ENCODE data around the gene HOXC10.

HOXC10 gene

DNA sequence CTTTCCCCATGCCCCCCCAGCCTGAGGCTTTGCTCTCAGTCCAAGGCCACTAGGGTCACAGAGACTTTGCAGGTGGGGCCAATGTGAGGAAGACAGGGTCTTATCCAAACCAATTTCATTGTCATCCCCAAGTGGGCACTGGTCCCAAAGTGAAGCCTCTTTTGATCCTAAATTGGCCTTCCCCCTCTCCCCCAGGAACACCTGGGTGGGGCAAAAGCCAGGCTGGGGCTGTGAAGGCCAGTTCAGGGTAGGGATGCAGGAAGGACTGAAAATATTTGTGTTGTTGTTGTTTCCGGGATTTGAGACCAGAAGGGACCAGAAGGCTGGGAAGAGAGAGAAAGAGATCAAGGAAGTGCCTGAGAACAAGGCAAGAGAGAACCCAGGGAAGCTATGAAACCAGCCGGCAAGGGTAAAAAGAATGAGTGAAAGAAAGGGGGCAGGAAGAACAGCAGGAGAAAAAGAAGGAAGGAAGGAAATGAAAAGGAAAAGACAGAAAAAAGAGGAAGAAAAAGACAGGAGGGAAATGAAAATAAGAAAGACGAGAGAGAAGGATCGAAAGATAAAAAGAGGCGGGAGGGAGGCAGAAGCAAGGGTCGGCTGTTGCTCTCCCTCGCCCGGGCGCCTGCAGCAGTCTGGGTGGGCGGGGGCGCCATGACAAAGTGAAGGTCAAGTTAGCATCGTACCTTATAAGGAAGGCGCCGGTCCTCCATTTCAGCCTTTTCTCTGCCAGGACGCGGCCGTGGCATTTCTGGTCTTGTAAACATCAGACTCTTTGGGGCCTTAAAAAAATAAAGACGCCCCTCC, 19.5 kb upstream of the HOXC10 start:
- DNase-seq (ENCODE audit: low read depth) = no peak

DNA sequence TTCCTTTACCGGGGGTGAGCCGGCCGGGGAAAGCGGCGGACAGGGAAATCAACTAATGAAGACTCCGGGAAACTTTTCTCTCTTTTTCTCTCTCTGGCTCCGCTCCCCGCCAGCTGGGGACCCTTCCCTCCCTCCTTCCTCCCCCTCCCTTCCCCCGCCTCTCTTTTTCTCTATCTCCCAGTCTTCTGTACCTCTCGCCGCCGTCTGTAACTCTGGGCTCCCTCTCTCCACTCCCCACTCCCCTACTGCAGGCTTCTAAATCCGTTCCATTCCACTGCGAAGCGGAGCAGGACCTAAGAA, 18.9 kb upstream of the HOXC10 start:
- no peak for DNase-seq (ENCODE audit: low read depth)

DNA sequence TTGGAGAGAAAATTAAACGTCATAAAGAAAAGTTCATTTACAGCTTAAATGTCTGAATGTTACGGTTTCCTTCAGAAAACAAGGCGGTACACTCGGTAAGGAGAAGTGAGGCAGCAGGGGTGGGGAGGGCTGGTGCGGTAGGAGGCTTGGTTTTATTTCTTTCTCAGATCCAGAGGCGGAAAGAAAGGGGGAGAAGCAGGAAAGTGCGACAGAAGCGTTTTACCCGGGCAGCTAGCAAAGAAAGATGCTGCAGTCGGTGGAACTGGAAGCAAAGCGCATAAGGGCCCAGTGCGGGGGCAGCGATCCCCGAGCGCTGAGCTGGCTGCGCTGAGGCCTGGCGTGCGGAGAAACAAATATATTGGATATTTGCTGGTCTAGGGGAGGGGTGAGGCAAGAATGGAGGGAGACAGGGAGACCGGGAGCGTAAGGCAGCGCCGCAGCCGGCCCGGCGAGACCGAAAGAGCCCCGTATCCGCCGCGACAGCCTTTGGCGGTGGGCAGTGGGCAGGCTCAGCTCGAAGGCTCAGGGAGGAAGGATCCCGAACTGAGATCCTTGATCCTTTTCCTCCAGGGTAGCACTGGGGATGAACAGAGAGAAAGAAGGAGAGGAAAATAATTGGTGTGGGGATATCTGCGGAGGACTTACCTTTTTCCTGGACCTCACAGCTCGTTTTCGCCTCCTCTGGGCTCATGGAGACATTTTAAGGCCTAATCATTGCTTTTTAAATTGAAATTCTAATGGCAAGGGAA, 18.4 kb upstream of the HOXC10 start:
- DNase-seq (ENCODE audit: low read depth) = no peak

DNA sequence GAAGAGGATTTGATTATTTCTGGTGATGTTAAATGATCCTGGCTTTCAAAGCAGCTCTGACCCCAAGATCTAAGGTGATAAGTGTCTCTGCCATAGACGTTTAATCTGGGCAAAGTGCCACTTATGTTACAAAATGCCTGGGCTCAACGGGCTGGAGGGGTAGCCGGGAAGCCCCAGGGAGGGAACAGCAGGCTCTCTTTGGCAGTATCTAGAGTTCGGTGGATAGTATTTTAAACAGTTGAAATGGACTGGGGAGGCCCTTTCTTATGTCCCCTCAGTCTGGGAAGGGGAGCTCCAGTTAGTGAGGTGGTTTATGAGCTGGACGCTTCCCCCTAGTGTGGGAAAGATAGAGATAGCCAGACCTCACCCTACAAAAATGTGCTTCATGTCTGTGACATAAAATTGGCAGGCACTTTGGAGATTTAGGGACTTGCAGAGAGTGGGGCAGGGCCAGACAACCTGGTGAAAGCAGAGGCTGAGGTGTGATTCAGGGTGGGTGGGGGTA, 17.5 kb upstream of the HOXC10 start:
- DNase-seq (ENCODE audit: low read depth) = no peak

DNA sequence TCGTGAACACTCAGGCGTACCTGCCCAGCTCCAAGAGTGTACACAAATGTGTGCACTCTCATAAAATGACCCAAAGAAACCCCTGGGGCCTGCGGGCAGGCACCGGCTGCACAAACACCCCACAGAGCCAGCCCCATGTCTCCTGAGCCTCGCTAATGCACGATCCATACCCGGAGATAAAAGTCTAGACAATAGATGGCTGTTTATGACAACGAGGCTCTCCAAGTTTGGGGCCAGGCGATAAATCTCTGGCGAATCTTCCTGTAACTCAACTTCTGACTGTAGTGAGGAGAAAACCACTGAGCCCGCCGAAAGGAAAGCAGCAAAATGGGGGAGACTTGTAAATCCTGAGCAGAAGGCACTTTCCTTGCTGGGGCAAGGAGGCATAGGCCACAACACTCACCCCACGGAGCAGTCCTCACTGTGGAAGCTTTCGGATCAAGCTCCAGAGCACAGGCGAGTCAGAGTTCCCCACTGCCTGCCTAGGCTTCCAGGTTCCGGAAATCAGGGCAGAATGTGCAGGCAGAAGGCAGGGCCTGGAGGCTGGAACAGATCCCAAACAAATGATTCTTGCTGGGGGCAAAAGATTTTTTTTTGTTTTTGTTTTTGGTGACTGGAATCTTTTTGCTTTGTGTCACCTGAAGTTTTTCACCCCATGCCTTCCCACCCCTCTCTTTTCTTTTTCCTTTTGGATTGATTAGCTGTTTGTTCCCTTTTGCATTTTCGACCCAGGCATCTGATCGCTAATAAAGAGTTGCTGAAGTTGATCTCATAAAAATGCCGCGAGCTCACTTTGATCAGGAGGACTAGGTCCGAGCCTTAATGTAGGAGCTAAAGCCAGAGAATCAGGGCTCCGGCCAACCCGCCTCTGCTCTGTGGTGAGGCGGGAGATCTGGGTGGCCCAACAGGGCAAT, 16.5 kb upstream of the HOXC10 start:
- no peak for DNase-seq (ENCODE audit: low read depth)

DNA sequence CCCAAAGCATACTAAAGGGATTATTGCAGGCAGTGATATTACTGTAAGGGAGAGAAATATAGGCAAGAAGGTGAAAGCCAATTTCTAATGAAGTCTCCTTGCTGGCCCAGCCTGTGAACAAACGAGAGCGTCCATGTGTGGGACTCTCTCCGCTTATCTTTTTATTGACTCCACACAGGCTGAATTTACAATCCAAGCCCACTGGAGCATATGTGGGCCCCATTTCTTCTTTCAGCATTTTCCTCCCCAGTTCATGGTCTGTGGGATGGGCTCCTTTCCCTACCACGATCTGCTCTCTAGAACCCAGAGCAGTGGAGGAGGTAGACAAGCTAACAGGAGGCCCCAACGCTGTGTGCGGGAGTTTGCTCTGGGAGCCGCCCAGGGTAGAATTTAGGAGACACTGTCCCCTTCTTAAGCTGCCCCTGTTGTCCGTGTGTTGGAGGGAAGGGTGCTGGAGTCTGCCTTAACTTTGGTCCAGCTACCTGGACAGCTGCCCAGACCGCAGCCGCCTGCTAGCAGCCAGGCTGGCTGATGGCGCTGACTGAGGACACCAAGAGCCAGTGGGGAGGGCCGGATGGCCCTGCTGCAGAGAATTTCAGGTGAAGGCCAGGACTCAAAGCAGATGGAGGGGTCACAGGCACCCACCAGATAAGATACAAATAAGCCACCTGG, 15.2 kb upstream of the HOXC10 start:
- DNase-seq (ENCODE audit: low read depth) = no peak

DNA sequence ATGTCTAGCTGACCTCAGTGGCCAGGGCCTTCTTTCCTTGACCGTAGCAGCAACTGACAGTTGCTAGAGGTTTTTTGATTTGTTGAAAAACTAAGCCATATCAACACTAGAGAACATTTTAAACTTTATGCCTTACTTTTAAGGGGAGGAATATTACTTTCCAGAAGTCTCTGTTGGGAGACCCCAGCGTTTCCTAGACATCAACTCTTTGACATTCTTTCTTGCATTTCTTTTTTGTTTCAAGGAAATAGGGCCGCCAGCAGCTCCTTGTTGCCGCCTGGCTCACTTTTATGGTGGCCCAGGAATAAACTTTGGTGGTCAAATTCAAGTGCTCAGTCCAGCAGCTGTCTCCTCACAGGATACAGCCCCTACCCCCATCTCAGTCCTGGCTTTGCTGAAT, 14.5 kb upstream of the HOXC10 start:
- DNase-seq (ENCODE audit: low read depth) = no peak

DNA sequence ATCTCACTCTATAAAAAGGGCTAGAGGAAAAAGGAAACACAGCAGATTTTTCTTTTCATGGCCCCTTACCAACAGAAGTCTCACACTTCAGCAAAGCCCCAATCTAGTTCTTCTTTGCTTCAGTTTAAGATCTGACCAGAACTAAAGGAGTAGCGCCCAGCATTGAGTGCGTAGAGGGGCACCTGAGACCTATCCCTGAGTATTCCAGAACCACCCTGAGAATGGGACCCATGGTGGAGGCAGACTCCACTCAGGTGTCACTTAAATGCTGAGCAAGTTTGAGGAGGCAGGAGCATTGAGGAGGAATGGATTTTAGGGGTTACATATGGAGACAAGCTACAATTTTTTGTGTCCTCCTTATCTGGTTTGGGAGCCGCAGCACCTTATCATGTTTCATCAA, 13.8 kb upstream of the HOXC10 start:
- DNase-seq (ENCODE audit: low read depth) = no peak

DNA sequence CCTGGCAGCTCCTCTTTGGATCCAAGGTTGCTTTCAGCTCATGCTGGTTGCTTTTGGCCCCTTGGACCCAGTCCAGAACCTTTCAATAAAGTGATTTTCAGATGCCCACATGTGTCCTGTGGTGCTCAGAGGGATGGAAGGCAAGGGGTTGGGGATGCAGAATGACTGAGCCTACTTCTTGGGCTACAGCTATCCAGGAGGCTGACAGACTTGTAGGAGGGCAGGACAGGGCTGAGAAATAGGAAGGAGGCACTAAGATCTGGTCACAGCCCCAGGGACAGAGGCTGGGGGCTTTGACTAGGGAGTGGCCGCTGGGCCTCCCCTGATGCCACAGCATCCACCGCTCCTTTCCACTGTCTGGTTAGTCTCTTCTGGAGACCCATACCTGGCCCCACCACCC, 13.3 kb upstream of the HOXC10 start:
- no peak for DNase-seq (ENCODE audit: low read depth)

DNA sequence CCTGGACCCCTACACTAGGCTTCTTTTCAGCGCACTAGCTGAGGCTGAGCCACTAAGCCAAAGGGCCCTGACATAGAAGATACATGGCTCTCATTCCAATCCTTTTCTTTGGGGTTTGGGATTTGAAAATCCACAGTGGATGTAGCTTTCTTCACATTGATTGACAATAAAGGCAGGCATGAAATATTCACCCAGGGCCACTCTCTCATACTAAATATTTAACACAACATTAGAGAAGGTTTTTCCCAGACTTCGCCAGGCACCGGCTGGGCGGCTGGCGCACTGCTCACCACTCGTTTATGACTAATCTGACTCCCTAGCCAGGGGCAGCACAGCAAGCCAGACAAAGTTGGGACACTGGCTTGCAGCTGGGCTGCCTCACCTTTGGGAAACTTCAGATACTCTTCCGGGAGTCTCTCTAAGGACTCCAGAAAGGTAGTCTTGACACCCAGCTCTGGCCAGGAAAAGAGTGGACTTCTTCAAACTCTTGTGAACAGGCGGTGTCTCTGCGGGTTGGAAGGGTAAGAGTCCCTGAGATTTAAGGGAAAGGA, 12.7 kb upstream of the HOXC10 start:
- DNase-seq (ENCODE audit: low read depth) = no peak

DNA sequence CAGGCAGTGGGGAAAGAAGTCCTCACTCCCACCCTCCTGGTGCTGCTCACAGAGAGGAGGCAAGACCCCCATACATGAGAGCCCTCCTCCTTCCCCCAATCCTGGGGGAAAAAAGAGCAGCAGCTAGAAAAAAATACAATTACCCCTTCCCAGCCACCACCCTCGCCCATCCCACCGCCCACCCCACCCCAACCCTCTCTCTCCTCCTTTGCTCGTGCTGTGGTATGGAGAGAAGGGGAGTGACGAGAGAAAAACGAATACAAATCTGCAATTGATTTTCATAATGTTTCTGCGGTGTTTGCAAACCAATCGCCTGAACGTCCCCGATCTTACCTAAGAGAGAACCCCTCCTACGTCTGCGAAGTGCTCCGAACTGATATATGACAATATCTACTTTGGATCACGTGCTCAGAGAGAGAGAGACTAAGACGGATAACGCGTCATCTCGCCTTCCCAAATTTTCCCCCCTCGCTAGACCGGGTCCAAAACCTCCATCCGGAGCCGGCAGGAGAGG, 12.2 kb upstream of the HOXC10 start, which contains the start of gene HOXC11:
HOXC11 (plus strand) TSS at position 405 of the 514 bp plus-strand sequence. CDS start 116 bp downstream, outside the sequence.
- no peak for DNase-seq (ENCODE audit: low read depth)

DNA sequence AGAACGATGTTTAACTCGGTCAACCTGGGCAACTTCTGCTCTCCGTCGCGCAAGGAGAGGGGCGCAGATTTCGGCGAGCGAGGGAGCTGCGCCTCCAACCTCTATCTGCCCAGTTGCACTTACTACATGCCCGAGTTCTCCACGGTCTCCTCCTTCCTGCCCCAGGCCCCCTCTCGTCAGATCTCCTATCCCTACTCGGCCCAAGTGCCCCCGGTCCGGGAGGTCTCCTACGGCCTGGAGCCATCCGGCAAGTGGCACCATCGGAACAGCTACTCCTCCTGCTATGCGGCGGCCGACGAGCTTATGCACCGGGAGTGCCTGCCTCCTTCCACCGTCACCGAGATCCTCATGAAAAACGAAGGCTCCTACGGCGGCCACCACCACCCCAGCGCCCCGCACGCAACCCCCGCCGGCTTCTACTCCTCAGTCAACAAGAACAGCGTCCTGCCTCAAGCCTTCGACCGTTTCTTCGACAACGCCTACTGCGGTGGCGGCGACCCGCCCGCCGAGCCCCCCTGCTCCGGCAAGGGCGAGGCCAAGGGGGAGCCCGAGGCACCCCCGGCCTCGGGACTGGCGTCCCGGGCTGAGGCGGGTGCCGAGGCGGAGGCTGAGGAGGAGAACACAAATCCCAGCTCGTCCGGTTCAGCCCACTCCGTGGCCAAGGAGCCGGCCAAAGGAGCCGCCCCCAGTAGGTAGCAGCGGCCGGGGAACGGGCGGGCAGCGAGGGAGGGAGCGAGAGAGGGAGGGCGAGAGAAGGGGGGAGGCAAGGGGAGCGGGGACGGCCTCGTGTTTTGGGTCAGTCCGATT, 11.5 kb upstream of the HOXC10 start:
- no peak for DNase-seq (ENCODE audit: low read depth)

DNA sequence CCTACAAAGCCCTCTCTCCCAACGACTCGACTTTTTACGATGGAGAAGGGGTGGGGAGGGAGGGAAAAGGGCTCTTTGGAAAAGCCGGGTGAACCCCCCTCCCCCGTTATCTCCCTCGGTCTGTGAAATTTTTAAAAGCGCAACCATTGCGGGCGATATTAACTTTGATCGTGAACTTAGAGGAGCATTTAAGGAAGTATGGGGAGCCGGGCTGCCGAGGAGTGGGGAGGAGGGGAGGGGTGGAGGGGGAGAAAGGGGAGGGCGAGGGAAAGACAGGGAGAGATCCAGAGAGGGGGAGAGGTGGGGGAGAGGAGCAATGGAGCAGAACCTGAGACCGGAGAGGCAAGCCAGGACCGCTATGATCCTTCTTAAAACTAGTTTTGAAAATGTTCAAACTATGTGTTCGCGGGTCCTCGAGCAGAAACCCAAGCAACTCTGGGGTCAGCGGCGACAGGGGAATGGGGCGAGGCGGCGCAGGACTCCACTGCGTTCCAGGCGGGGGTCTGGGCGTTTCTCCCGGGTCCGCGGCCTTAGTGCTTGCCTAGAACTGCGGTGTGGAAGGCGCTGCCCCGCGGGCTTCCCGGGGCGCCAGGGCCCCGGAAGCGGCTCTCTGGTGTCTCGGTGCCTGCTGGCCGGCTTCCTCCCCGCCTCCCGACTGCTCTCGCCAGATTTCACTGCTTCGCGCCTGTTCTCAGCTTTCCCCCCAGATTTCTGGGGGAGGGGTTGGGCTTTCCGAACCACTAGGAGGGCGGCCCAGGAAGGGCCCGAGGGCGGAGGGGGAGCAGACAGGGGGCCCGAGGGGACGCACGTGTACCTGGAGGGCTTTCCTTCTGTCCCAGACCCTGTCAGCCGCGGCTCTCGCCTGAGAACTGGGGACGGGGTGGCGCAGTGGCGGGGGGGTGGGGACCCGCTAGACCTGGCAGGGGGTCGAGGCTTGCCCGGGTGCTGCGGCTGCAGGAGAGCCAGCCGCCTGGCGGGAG, 10.6 kb upstream of the HOXC10 start, which contains the start of gene HOTAIR:
HOTAIR (minus strand) TSS at position 871 of the 980 bp plus-strand sequence.
- no peak for DNase-seq (ENCODE audit: low read depth)

DNA sequence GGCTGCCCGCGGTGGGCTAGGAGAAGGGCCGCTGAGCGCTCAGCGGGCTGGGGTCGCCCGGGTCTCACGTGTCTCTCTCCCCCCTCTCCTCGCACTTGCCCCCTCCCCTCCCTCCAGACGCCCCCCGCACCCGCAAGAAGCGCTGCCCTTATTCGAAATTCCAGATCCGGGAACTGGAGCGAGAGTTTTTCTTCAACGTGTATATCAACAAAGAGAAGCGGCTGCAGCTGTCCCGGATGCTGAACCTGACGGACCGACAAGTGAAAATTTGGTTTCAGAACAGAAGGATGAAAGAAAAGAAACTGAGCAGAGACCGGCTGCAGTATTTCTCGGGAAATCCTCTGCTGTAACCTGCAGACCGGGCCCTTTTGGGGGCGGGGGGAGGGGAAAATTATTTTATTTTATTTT, 9.9 kb upstream of the HOXC10 start:
- DNase-seq (ENCODE audit: low read depth) = no peak

DNA sequence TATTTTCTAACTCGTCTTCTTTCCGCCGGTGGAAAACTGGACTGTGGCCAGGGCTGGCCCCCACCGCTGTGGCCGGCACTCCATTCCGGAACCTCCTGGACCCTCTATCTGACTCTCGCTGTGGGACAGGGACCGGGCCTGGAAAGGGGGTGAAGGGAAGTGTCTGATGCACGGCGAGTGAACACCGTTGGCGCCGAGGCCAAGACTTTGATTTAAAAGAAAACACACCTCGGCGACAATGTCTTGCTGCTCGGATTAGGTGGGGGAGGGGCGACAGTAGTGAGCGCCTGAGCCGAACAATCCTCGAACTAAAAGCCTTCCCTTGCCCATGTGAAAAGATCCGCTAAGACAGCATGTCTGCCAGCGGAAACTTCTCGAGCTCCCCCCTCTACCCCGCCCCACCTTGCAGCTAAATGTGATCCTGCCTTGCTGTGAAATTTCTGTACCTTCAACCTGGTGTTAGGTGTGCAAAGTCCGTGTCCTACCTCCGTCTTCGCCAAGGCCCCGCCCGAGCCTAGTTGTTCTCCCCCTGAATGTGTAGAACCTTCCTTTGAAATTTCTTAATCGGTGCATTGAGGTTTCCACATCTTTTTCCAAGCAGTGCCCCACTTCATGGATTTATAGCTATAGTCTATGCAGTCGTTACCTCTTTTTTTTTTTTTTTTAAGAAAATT, 9.3 kb upstream of the HOXC10 start:
- DNase-seq (ENCODE audit: low read depth) = no peak

DNA sequence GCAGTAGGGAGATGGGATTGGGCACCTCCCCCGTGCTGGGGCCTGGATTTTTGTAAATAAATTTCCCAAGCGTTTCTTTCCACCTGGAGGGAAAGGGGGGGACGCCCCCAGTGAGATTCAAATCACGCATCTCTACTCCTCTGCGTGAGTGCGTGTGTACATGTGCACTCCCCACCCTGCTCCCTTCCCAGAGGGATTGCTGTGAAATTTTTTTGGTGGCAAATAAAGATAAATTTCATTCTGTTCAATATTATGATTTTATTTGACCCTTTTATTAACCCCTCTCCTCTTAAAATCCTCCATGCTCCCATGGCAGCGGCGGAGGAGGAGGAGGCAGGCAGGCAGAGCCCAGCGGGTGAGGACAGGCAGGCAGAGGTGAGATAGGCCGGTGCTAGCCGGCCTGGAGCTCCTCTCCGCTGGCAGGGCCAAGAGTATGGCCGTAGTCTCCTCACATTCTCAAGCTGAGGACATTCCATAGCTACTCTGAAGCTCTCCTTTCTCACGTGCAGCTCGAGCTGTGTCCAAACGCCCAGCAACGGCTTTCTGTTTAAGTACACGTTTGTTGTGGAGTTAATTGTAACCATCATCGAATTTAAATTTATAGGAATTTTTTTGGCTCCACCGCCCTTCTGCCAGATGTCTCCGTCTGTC, 8.6 kb upstream of the HOXC10 start:
- no peak for DNase-seq (ENCODE audit: low read depth)

DNA sequence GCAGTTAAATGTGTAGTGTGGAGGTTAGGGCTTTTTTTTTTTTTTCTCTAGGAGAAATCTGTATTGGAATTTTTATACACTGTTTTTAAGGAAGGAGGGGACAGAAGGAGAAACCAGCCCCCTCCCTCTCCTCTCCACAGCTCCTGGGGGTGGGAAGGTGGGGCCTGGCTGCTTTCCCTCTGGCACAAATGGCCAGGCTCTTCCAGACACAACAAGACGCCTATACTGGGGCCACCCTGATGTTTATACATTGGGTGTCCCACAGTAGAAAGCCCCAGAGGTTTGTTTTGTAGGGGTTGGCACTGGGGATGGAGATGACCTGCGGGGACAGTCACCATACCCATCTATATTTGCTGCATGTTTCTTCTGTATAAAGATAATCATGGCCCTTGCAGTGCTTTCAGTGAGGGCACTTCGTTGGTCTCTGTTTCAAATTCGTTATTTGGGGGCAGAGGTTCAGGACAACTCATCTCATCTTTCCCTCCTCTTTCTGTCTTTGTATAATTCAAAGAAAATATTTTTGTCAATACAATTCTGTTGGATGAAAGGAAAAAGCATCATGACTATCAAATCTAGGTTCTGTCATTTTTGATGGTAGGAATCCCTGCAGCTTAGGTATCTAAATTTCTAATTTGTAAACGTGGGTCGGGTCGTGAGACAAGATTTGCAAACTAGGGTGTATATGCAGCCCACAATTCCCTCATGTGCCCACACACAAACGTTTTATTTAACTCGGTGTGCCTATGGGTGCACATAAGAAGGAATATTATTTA, 7.9 kb upstream of the HOXC10 start:
- no peak for DNase-seq (ENCODE audit: low read depth)

Data from T-helper 22 cell (primary cell).